ENCODE results near the gene ADCK2. TPM values are rescaled to one million over a fixed set of nuclear protein-coding genes. Genes with fewer than 3 reads are reported as not detected.
"Not testable (repeated sequence)": the region's sequence is repeated elsewhere in the genome, so short reads cannot be mapped to it uniquely, and the experiment has no call there.

ADCK2 gene
- polyA plus RNA-seq, 3 donors: 8.7 to 28.7 (median 18.3) TPM

- no peaks in the 10 kb centered on the region for H3K27me3 Mint-ChIP-seq (ENCODE audit: low read depth in 3 of 3)
- Histone ChIP-seq H2AFZ (ENCODE audit: insufficient read depth, low read depth, low read length, poor library complexity, severe bottlenecking) (no peak overlapping the region), H3K4me1 (ENCODE audit: control insufficient read depth in 1 of 2, insufficient read depth in 2 of 2, low read length in 2 of 2) (no peaks in the 10 kb centered on the region), H3K9me3 (replicated peaks in 1 of 2; ENCODE audit: control insufficient read depth in 1 of 2, insufficient read depth in 1 of 2, low read length in 2 of 2) (no peaks in the 10 kb centered on the region), H3K4me3 (replicated peaks in 1 of 3; ENCODE audit: low read depth in 2 of 3, low read length in 3 of 3) (no peak overlapping the region), H3K9ac (ENCODE audit: insufficient read depth, low read length, poor library complexity, severe bottlenecking) (no peak overlapping the region), H4K20me1 (ENCODE audit: insufficient read depth, low read length) (no peaks in the 10 kb centered on the region), H3K27me3 (ENCODE audit: control insufficient read depth in 2 of 2, insufficient read depth in 2 of 2, low read length in 2 of 2) (no peaks in the 10 kb centered on the region), H3K27ac (ENCODE audit: low read depth in 1 of 2, low read length in 2 of 2) (no peak overlapping the region), H3K79me2 (ENCODE audit: insufficient read depth, low read length) (no peaks in the 10 kb centered on the region), H3K4me2 (replicated peaks; ENCODE audit: extremely low read depth, low read length, poor library complexity, severe bottlenecking) (no peak overlapping the region), H3K36me3 (replicated peaks in 1 of 2; ENCODE audit: control insufficient read depth in 1 of 2, insufficient read depth in 2 of 2, low read length in 2 of 2) (peaks cover 29 to 31% of the 10 kb centered on the region in 2 donors)
- peaks cover 0 to under 1% (median 0%) of the 10 kb centered on the region in 7 donors for H3K9me3 Mint-ChIP-seq
- DNase-seq: no peak
- intact Hi-C loops (cut with micrococcal nuclease): no loop called here
- H3K4me3 Mint-ChIP-seq: no peak overlapping the region
- peaks cover 33 to 38% of the 10 kb centered on the region in 2 donors for H3K36me3 Mint-ChIP-seq
- TF ChIP-seq CTCF (IDR thresholded peaks at IDR 0.05): no peak
- no peaks in the 10 kb centered on the region for H3K4me1 Mint-ChIP-seq
- no peak overlapping the region for H3K27ac Mint-ChIP-seq
Measured at GRCh38 chr7:140738280-140738679, 65.5 kb downstream of the ADCK2 start.

- H3K4me1 Mint-ChIP-seq; H2AFZ ChIP-seq (ENCODE audit: insufficient read depth, low read depth, low read length, poor library complexity, severe bottlenecking); H3K9me3 ChIP-seq (replicated peaks in 1 of 2; ENCODE audit: control insufficient read depth in 1 of 2, insufficient read depth in 1 of 2, low read length in 2 of 2); H3K9me3 Mint-ChIP-seq; H3K4me3 Mint-ChIP-seq; H3K4me3 ChIP-seq (replicated peaks in 1 of 3; ENCODE audit: low read depth in 2 of 3, low read length in 3 of 3); intact Hi-C loops (cut with micrococcal nuclease); H3K4me1 ChIP-seq (ENCODE audit: control insufficient read depth in 1 of 2, insufficient read depth in 2 of 2, low read length in 2 of 2); DNase-seq; H4K20me1 ChIP-seq (ENCODE audit: insufficient read depth, low read length); H3K27ac Mint-ChIP-seq; H3K27me3 Mint-ChIP-seq (ENCODE audit: low read depth in 3 of 3); H3K9ac ChIP-seq (ENCODE audit: insufficient read depth, low read length, poor library complexity, severe bottlenecking); H3K27me3 ChIP-seq (ENCODE audit: control insufficient read depth in 2 of 2, insufficient read depth in 2 of 2, low read length in 2 of 2); H3K79me2 ChIP-seq (ENCODE audit: insufficient read depth, low read length); H3K4me2 ChIP-seq (replicated peaks; ENCODE audit: extremely low read depth, low read length, poor library complexity, severe bottlenecking); H3K27ac ChIP-seq (ENCODE audit: low read depth in 1 of 2, low read length in 2 of 2): not testable (repeated sequence)
- peaks cover 28 to 31% of the 10 kb centered on the region in 2 donors for H3K36me3 Mint-ChIP-seq
- H3K36me3 ChIP-seq (replicated peaks in 1 of 2; ENCODE audit: control insufficient read depth in 1 of 2, insufficient read depth in 2 of 2, low read length in 2 of 2): peaks cover 30 to 33% of the 10 kb centered on the region in 2 donors
- no CpG with 5 or more reads among the region's 4 CpGs for WGBS (ENCODE audit: insufficient coverage)
Measured at GRCh38 chr7:140743255-140743654, 70.5 kb downstream of the ADCK2 start.
